AML-193 (cell line): ENCODE measurements around the gene CSNK2A1.

Source experiments
- DNase-seq, 2 experiments: peaks; one replicate each; lab custom pipeline; 2025; lab: John Stamatoyannopoulos, UW

Gene CSNK2A1

DNA sequence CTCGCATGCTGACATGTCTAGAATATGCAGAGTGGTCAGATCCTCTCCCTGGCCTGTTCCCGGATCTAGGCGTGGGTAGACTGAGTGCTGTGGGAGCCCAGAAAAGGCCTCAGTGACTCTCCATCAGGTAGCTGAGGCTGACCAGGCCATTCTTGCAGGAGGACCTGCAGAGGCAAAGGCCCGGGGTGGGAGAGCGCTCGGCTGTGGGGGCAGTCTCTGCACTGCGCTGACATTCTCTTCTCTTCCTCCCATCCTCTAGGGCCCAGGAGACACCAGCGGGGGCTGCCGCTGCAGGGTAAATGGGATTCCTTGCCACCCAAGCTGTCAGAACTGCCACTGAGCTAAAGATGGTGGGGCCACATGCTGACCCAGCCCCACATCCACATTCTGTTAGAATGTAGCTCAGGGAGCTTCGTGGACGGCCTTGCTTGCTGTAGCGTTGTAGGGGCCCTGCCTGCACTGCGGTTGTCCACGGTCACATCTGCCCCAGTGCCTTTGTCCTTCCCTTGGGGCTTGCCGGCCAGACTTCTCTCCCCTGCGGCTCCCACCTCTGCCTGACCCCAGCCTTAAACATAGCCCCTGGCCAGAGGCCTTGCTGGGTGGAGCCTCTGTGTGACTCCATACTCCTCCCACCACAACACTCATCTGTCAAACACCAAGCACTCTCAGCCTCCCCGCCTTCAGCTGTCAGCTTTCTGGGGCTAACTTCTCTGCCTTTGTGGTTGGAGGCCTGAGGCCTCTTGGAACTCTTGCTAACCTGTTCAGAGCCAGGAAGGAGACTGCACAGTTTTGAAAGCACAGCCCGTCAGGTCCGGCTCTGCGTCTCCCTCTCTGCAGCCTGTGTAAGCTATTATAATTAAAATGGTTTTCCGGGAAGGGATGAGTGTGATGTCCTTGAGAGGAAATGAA lies 113.2 kb downstream of the CSNK2A1 start:
- no peak for DNase-seq

DNA sequence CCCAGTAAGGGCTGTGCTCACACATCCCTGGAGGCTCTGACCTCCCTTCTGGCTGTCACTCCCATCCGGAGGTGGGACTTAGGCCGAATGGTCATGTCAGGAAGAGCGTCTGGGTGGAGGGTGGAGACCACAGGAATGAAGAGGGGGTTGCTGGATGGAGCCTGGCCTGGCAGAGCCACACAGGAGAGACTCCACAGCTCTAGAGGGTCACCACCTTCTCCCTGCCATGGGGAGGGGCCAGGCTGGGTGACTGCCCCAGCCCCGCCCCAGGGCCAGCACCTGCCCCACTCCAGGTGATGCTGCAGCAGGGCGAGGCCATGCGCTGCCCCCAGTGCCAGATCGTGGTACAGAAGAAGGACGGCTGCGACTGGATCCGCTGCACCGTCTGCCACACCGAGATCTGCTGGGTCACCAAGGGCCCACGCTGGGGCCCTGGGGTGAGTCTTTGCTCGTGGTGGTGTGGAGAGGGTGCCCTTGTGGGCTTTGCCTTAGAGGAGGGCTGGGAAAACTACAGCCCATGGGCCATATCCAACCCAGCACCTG lies 114.9 kb downstream of the CSNK2A1 start:
- no peak for DNase-seq

DNA sequence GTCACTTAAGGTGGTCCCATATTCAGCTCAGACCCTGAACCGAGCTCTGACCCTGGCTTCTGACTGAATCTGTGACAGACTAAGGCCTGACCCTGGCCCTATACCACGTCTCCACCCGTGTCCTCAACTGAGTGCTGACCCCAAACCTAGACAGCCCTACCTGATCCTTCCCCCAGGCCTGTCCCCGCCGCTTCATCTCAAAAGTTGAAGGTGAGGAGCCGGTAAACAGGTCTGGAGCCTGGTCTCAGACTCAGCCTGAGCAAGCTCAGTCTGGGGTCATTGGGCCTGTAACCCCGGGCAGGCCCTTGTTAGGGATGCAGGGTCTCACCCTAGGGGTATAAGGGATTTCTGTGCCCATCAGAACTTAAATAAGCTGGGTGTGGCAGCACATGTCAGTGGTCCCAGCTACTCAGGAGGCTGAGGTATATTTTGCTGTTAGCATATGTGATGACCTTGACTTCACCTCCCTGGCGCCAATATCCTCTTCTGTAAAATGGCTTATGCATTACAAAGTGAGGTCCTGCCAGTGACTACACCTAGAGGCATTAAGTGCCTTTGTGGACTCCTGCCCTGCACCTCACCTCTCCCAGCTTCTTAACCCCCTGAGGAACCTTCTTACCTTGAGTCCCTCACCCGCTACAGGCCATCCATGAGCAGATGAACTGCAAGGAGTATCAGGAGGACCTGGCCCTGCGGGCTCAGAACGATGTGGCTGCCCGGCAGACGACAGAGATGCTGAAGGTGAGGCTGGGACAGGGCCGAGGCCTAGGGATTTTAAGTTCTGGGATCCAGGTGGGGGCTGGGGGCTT lies 115.5 kb downstream of the CSNK2A1 start:
- no peak for DNase-seq

DNA sequence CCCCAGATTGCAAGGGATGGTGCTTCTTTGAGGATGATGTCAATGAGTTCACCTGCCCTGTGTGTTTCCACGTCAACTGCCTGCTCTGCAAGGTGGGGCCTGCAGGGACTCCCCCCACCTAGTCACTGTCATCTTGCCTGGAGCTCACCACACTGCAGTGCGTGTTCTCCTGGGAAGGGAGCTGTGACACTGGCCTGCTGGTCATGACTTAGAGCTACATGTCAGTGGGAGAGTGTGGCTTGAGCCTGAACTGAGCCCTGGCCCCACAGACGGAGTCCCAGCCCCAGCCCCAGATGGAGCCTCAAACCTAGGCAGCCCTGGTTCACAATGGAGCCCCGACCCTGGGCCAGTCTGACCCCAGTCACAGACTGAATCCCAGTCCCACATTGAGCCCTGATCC lies 116.2 kb downstream of the CSNK2A1 start:
- DNase-seq: no peak

DNA sequence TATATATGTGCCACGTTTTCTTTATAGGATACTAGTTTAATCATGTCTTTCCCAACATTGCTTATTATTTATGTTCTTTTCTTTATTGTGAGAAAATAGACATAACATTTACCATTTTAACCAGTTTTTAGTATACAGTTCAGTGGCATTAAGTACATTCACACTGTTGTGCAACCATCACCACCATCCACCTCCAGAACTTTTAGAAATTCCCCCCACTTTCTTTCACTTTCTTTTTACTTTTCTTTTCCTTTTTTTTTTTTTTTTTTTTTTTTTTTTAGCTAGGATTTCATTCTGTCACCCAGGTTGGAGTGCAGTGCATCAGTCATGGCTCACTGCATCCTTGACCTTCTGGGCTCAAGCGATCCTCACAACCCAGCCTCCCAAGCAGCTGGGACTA lies 117.0 kb downstream of the CSNK2A1 start:
- no peak for DNase-seq
